ENCODE results near the gene MLPH.

GRCh38 chr2:237503201-237503600 lies 16.1 kb downstream of the MLPH start:
- no peak for TF ChIP-seq EZH2 (IDR thresholded peaks at IDR 0.05; ENCODE audit: insufficient read depth, poor library complexity, severe bottlenecking)
- no peak for TF ChIP-seq EZH2phosphoT487 (IDR thresholded peaks at IDR 0.05; ENCODE audit: insufficient read depth, low read depth)

Data from GM23248 (cell line).